K562 (cell line): Measurements from ENCODE around the gene OSGEP. TPM values are rescaled to one million over a fixed set of nuclear protein-coding genes. Genes with fewer than 3 reads are reported as not detected.

ENCODE experiments used
- ELF1 ChIP-seq: fragments of 200-800 bp; sonication (Bioruptor generic); IDR thresholded peaks from 2 replicates; pipeline ENCODE4 v1.6.1; 2016; ENCODE audit warnings: missing genetic modification characterization, missing compliant biosample characterization
- HMG20B ChIP-seq: fragments of 250-450 bp; sonication (Bioruptor Pico); IDR thresholded peaks from 2 replicates; pipeline ENCODE4 v1.5.0; 2021; ENCODE audit warnings: mild to moderate bottlenecking
- JUN ChIP-seq, 2 experiments: sonication (generic) in 1 of 2; formaldehyde crosslinking in 1 of 2; IDR thresholded peaks; 2 replicates each; pipeline versions ENCODE4 v1.6.1 to v1.8.0; 2012 to 2022; ENCODE audit warnings: borderline replicate concordance in 2 of 2, mild to moderate bottlenecking in 2 of 2, improper control_type of control experiment in 1 of 2, low read depth in 1 of 2, low read length in 1 of 2, missing genetic modification reagents in 1 of 2
- KHSRP ChIP-seq: fragments of 450-650 bp; IDR thresholded peaks from 2 replicates; pipeline ENCODE4 v1.6.1; 2017
- PHTF2 ChIP-seq: fragments of 250-450 bp; sonication (Bioruptor Pico); IDR thresholded peaks from 2 replicates; pipeline ENCODE4 v1.5.0; 2021; ENCODE audit warnings: mild to moderate bottlenecking
- SP2 ChIP-seq: IDR thresholded peaks from 2 replicates; pipeline ENCODE4 v1.6.1; 2011; ENCODE audit warnings: mild to moderate bottlenecking, low read depth, low read length, moderate library complexity; ENCODE audit not compliant: poor library complexity, severe bottlenecking; ENCODE audit errors: extremely low read depth
- TFAM ChIP-seq: fragments of 250-450 bp; sonication (Bioruptor Pico); conservative IDR thresholded peaks from 2 replicates; pipeline ENCODE4 v1.5.0; 2021; ENCODE audit warnings: mild to moderate bottlenecking, moderate library complexity
- XRCC5 ChIP-seq: fragments of 200-400 bp; formaldehyde crosslinking; IDR thresholded peaks from 2 replicates; pipeline ENCODE4 v1.6.1; 2017; ENCODE audit warnings: low read depth, mild to moderate bottlenecking, low read length
- ZNF174 ChIP-seq: fragments of 250-450 bp; sonication (Bioruptor Pico); IDR thresholded peaks from 2 replicates; pipeline ENCODE4 v1.4.0; 2020; ENCODE audit warnings: mild to moderate bottlenecking
- ZNF778 ChIP-seq: fragments of 450-650 bp; formaldehyde crosslinking; IDR thresholded peaks from 2 replicates; pipeline ENCODE4 v1.4.0; 2020; ENCODE audit warnings: mild to moderate bottlenecking, moderate library complexity
- polyA plus RNA-seq, 8 experiments: library from polyadenylated mRNA; depleted of rRNA in 4 of 8; stranded (reverse) in 5 of 8; unstranded in 3 of 8; fragments of >200 nt; fragmentation: Nextera tagmentation in 2 of 8; fragmentation: Illumina TruSeq in 1 of 8; extraction: Ambion mirVana in 2 of 8; extraction: Trizol in 1 of 8; gene quantifications; 2 replicates each; pipeline versions ENCODE4 v1.2.1 to v1.2.3, GENCODE V29; 2011 to 2014; ENCODE audit warnings: inconsistent platforms in 1 of 8, missing spikeins in 1 of 8
- total RNA-seq, 7 experiments: library from RNA; depleted of rRNA in 6 of 7; stranded (reverse); fragments of >200 nt in 6 of 7; fragmentation: Illumina TruSeq in 2 of 7; extraction: Trizol in 2 of 7; gene quantifications; 2 replicates each; pipeline versions ENCODE4 v1.2.1 to v1.2.3, GENCODE V29; 2011 to 2021; ENCODE audit warnings: low replicate concordance in 1 of 7
- TF ChIP-seq, protein P1 (sequence below): fragments of 250-450 bp; sonication (Bioruptor Pico); IDR thresholded peaks from 2 replicates; pipeline ENCODE4 v1.4.0; 2020
- TF ChIP-seq, protein P2 (sequence below): sonication (generic); formaldehyde crosslinking; IDR thresholded peaks from 2 replicates; pipeline ENCODE4 v1.8.0; 2022; ENCODE audit warnings: mild to moderate bottlenecking, missing genetic modification reagents
- TF ChIP-seq, protein P3 (sequence below): fragments of 250-450 bp; sonication (Bioruptor Pico); IDR thresholded peaks from 2 replicates; pipeline ENCODE4 v1.5.1; 2021; ENCODE audit warnings: mild to moderate bottlenecking
- TF ChIP-seq, protein P4 (sequence below): sonication (generic); formaldehyde crosslinking; IDR thresholded peaks from 2 replicates; pipeline ENCODE4 v1.8.0; 2022; ENCODE audit warnings: mild to moderate bottlenecking, missing genetic modification reagents

The OSGEP gene
- total and polyA plus RNA-seq, 9 of the 15 experiments (the other 6 are each of a cell fraction or from before 2014, with no cell fraction given) = 32.1 to 59.2 (median 44.1) TPM

DNA sequence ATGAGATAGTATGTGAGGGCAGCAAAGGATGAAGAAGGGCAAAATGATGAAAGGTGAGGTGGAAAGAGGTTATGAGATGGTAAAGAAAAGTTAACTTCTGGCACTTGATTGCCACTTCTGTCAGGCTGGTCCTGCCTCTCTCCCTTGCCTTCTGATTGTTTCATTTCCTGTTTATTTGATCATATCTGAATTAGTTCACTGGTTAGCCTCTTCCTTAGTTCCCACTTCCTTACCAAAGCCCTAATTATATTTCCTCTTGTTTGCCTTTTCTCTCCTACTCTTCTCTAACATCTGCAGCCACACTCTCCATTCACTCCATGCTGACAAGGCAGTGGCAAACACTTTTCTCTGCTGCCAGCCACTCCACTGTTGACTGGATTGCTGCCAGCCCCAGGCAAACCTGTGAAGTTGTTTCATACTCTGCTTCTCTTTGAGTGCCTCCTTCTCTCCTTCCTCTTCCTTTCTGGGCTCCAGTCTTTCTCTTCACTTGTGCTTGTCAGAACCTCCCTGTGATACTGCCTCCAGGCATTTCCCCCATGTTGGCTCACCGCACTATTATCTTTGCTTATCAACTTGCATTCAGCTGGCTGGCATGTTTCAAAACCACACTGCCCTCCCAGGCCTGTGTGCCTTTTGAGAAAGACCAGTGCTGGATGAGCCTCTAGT is 22.7 kb upstream of the OSGEP start (continued):
- TF ChIP-seq, protein P1, sequence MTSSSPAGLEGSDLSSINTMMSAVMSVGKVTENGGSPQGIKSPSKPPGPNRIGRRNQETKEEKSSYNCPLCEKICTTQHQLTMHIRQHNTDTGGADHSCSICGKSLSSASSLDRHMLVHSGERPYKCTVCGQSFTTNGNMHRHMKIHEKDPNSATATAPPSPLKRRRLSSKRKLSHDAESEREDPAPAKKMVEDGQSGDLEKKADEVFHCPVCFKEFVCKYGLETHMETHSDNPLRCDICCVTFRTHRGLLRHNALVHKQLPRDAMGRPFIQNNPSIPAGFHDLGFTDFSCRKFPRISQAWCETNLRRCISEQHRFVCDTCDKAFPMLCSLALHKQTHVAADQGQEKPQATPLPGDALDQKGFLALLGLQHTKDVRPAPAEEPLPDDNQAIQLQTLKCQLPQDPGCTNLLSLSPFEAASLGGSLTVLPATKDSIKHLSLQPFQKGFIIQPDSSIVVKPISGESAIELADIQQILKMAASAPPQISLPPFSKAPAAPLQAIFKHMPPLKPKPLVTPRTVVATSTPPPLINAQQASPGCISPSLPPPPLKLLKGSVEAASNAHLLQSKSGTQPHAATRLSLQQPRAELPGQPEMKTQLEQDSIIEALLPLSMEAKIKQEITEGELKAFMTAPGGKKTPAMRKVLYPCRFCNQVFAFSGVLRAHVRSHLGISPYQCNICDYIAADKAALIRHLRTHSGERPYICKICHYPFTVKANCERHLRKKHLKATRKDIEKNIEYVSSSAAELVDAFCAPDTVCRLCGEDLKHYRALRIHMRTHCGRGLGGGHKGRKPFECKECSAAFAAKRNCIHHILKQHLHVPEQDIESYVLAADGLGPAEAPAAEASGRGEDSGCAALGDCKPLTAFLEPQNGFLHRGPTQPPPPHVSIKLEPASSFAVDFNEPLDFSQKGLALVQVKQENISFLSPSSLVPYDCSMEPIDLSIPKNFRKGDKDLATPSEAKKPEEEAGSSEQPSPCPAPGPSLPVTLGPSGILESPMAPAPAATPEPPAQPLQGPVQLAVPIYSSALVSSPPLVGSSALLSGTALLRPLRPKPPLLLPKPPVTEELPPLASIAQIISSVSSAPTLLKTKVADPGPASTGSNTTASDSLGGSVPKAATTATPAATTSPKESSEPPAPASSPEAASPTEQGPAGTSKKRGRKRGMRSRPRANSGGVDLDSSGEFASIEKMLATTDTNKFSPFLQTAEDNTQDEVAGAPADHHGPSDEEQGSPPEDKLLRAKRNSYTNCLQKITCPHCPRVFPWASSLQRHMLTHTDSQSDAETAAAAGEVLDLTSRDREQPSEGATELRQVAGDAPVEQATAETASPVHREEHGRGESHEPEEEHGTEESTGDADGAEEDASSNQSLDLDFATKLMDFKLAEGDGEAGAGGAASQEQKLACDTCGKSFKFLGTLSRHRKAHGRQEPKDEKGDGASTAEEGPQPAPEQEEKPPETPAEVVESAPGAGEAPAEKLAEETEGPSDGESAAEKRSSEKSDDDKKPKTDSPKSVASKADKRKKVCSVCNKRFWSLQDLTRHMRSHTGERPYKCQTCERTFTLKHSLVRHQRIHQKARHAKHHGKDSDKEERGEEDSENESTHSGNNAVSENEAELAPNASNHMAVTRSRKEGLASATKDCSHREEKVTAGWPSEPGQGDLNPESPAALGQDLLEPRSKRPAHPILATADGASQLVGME (CRISPR knock-in tag) = no peak
- no peak for TF ChIP-seq SP2
- TF ChIP-seq ZNF174 = no peak
- no peak for TF ChIP-seq HMG20B
- TF ChIP-seq, protein P2, sequence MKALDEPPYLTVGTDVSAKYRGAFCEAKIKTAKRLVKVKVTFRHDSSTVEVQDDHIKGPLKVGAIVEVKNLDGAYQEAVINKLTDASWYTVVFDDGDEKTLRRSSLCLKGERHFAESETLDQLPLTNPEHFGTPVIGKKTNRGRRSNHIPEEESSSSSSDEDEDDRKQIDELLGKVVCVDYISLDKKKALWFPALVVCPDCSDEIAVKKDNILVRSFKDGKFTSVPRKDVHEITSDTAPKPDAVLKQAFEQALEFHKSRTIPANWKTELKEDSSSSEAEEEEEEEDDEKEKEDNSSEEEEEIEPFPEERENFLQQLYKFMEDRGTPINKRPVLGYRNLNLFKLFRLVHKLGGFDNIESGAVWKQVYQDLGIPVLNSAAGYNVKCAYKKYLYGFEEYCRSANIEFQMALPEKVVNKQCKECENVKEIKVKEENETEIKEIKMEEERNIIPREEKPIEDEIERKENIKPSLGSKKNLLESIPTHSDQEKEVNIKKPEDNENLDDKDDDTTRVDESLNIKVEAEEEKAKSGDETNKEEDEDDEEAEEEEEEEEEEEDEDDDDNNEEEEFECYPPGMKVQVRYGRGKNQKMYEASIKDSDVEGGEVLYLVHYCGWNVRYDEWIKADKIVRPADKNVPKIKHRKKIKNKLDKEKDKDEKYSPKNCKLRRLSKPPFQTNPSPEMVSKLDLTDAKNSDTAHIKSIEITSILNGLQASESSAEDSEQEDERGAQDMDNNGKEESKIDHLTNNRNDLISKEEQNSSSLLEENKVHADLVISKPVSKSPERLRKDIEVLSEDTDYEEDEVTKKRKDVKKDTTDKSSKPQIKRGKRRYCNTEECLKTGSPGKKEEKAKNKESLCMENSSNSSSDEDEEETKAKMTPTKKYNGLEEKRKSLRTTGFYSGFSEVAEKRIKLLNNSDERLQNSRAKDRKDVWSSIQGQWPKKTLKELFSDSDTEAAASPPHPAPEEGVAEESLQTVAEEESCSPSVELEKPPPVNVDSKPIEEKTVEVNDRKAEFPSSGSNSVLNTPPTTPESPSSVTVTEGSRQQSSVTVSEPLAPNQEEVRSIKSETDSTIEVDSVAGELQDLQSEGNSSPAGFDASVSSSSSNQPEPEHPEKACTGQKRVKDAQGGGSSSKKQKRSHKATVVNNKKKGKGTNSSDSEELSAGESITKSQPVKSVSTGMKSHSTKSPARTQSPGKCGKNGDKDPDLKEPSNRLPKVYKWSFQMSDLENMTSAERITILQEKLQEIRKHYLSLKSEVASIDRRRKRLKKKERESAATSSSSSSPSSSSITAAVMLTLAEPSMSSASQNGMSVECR (CRISPR knock-in tag) = no peak
- TF ChIP-seq KHSRP = no peak
- TF ChIP-seq PHTF2 (CRISPR knock-in tag) = no peak
- TF ChIP-seq, protein P3, sequence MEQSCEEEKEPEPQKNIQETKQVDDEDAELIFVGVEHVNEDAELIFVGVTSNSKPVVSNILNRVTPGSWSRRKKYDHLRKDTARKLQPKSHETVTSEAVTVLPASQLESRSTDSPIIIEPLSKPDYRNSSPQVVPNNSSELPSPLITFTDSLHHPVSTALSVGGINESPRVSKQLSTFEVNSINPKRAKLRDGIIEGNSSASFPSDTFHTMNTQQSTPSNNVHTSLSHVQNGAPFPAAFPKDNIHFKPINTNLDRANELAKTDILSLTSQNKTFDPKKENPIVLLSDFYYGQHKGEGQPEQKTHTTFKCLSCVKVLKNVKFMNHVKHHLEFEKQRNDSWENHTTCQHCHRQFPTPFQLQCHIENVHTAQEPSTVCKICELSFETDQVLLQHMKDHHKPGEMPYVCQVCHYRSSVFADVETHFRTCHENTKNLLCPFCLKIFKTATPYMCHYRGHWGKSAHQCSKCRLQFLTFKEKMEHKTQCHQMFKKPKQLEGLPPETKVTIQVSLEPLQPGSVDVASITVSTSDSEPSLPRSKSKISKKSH = no peak
- no peak for TF ChIP-seq TFAM (CRISPR knock-in tag)
- TF ChIP-seq XRCC5 = no peak
- no peak for TF ChIP-seq ELF1
- no peak for TF ChIP-seq ZNF778 (CRISPR knock-in tag)
- TF ChIP-seq, protein P4, sequence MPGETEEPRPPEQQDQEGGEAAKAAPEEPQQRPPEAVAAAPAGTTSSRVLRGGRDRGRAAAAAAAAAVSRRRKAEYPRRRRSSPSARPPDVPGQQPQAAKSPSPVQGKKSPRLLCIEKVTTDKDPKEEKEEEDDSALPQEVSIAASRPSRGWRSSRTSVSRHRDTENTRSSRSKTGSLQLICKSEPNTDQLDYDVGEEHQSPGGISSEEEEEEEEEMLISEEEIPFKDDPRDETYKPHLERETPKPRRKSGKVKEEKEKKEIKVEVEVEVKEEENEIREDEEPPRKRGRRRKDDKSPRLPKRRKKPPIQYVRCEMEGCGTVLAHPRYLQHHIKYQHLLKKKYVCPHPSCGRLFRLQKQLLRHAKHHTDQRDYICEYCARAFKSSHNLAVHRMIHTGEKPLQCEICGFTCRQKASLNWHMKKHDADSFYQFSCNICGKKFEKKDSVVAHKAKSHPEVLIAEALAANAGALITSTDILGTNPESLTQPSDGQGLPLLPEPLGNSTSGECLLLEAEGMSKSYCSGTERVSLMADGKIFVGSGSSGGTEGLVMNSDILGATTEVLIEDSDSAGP (CRISPR knock-in tag) = no peak
- no peak for TF ChIP-seq JUN (IDR thresholded peaks at IDR 0.05; ENCODE audit: borderline replicate concordance, low read depth, low read length)
- no peak for TF ChIP-seq JUN (CRISPR knock-in tag; IDR thresholded peaks at IDR 0.05; ENCODE audit: borderline replicate concordance)
